Osteoblast (primary cell): ENCODE results near the gene GLMP. TPM values are rescaled to one million over a fixed set of nuclear protein-coding genes. Genes with fewer than 3 reads are reported as not detected.
A peak's percentile ranks its signal among the peaks of the same experiment; 100 is the strongest.

Experiments
- DNase-seq: peaks from one replicate; pipeline ENCODE4 v3.0.0; 2011; ENCODE audit warnings: low spot score, mixed read lengths; ENCODE audit not compliant: insufficient read length; ENCODE audit errors: missing footprints
- H2AFZ ChIP-seq: 2 replicates; pipeline ENCODE4 v1.6.0; 2011; ENCODE audit warnings: mild to moderate bottlenecking, low read length
- H3K27ac ChIP-seq: 2 replicates; pipeline ENCODE4 v1.5.1; 2011; ENCODE audit warnings: mild to moderate bottlenecking, low read depth, low read length, moderate library complexity
- H3K27me3 ChIP-seq: 2 replicates; pipeline ENCODE4 v1.6.0; 2012; ENCODE audit warnings: mild to moderate bottlenecking, control low read depth, inconsistent platforms, low read length, moderate library complexity; ENCODE audit not compliant: insufficient read depth
- H3K36me3 ChIP-seq: 2 replicates; pipeline ENCODE4 v1.5.1; 2011; ENCODE audit warnings: mild to moderate bottlenecking, low read length, control low read depth, moderate library complexity; ENCODE audit not compliant: insufficient read depth
- H3K4me1 ChIP-seq: 2 replicates; pipeline ENCODE4 v1.5.1; 2011; ENCODE audit warnings: mild to moderate bottlenecking, low read length, control low read depth, moderate library complexity; ENCODE audit not compliant: insufficient read depth
- H3K4me2 ChIP-seq: 2 replicates; pipeline ENCODE4 v1.6.0; 2011; ENCODE audit warnings: mild to moderate bottlenecking, low read length; ENCODE audit not compliant: insufficient read depth
- H3K4me3 ChIP-seq: fragments of 200-600 bp; sonication (generic); 3 replicates; pipeline ENCODE4 v1.5.1; 2012; ENCODE audit warnings: mild to moderate bottlenecking, low read length, inconsistent platforms; ENCODE audit not compliant: insufficient read depth
- H3K79me2 ChIP-seq: 2 replicates; pipeline ENCODE4 v1.6.0; 2012; ENCODE audit warnings: mild to moderate bottlenecking, low read length, control low read depth, inconsistent platforms; ENCODE audit not compliant: insufficient read depth
- H3K9me3 ChIP-seq: 2 replicates; pipeline ENCODE4 v1.5.1; 2011; ENCODE audit warnings: low read depth, low read length, control low read depth
- H4K20me1 ChIP-seq: 2 replicates; pipeline ENCODE4 v1.6.0; 2012; ENCODE audit warnings: mild to moderate bottlenecking, low read length, control low read depth; ENCODE audit not compliant: insufficient read depth
- total RNA-seq: library from RNA; depleted of rRNA; stranded (reverse); fragments of >200 nt; gene quantifications from 2 replicates; pipeline ENCODE4 v1.2.3, GENCODE V29; 2012
- TF ChIP-seq, protein P1 (sequence below): IDR thresholded peaks from 2 replicates; pipeline ENCODE4 v1.5.1; 2011; ENCODE audit warnings: mild to moderate bottlenecking, low read depth, low read length, moderate library complexity; ENCODE audit errors: extremely low read depth

GLMP gene, protein sequence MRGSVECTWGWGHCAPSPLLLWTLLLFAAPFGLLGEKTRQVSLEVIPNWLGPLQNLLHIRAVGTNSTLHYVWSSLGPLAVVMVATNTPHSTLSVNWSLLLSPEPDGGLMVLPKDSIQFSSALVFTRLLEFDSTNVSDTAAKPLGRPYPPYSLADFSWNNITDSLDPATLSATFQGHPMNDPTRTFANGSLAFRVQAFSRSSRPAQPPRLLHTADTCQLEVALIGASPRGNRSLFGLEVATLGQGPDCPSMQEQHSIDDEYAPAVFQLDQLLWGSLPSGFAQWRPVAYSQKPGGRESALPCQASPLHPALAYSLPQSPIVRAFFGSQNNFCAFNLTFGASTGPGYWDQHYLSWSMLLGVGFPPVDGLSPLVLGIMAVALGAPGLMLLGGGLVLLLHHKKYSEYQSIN
- 118 and 137 TPM in 2 replicates for total RNA-seq

GRCh38 chr1:156295391-156295947 is at the start of gene GLMP:
TSS of gene GLMP (minus strand) at chr1:156295679. CDS start at chr1:156295645, 34 bp downstream.
- no peaks in the 10 kb centered on the region for H4K20me1 ChIP-seq
- H3K9me3 ChIP-seq: no peaks in the 10 kb centered on the region
- H2AFZ ChIP-seq: peak within 1 kb of the TSS; percentile 93
- no peaks in the 10 kb centered on the region for H3K27me3 ChIP-seq
- peak within 1 kb of the TSS; percentile 56 for H3K27ac ChIP-seq
- peaks cover 32% of the 10 kb centered on the region for H3K79me2 ChIP-seq
- peak within 1 kb of the TSS; percentile 86 for H3K4me2 ChIP-seq
- DNase-seq: peak; percentile 94
- TF ChIP-seq, protein P1, sequence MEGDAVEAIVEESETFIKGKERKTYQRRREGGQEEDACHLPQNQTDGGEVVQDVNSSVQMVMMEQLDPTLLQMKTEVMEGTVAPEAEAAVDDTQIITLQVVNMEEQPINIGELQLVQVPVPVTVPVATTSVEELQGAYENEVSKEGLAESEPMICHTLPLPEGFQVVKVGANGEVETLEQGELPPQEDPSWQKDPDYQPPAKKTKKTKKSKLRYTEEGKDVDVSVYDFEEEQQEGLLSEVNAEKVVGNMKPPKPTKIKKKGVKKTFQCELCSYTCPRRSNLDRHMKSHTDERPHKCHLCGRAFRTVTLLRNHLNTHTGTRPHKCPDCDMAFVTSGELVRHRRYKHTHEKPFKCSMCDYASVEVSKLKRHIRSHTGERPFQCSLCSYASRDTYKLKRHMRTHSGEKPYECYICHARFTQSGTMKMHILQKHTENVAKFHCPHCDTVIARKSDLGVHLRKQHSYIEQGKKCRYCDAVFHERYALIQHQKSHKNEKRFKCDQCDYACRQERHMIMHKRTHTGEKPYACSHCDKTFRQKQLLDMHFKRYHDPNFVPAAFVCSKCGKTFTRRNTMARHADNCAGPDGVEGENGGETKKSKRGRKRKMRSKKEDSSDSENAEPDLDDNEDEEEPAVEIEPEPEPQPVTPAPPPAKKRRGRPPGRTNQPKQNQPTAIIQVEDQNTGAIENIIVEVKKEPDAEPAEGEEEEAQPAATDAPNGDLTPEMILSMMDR: no peak
- H3K4me3 ChIP-seq: peak within 1 kb of the TSS; percentile 89
- peaks cover 7% of the 10 kb centered on the region for H3K36me3 ChIP-seq
- peaks cover 24% of the 10 kb centered on the region for H3K4me1 ChIP-seq

- no peak overlapping the region for H3K27ac ChIP-seq
- no peaks in the 10 kb centered on the region for H4K20me1 ChIP-seq
- H3K4me1 ChIP-seq: peaks cover 11% of the 10 kb centered on the region
- peaks cover 17% of the 10 kb centered on the region for H3K27me3 ChIP-seq
- H3K36me3 ChIP-seq: no peaks in the 10 kb centered on the region
- H3K9me3 ChIP-seq: no peaks in the 10 kb centered on the region
- TF ChIP-seq, protein P1: no peak
- DNase-seq: no peak
- no peak overlapping the region for H3K4me3 ChIP-seq
- H3K4me2 ChIP-seq: no peak overlapping the region
- no peak overlapping the region for H2AFZ ChIP-seq
- H3K79me2 ChIP-seq: no peaks in the 10 kb centered on the region
These were observed 48.9 kb upstream of the GLMP start for GRCh38 chr1:156344409-156344808.

GRCh38 chr1:156342166-156342955 is 46.9 kb upstream of the GLMP start:
- peak; percentile 34 for DNase-seq
- Histone ChIP-seq H3K79me2 (peaks cover 8% of the 10 kb centered on the region), H3K4me3 (no peak overlapping the region), H3K36me3 (no peaks in the 10 kb centered on the region), H3K4me1 (peaks cover 11% of the 10 kb centered on the region), H3K9me3 (no peaks in the 10 kb centered on the region), H3K27ac (no peak overlapping the region), H3K27me3 (peaks cover 17% of the 10 kb centered on the region), H3K4me2 (no peak overlapping the region), H2AFZ (no peak overlapping the region), H4K20me1 (no peaks in the 10 kb centered on the region)
- TF ChIP-seq, protein P1: no peak
